Prostate gland (tissue), 2 donors: Measurements from ENCODE around the gene DSTN.

Experiments
- POLR2A ChIP-seq: fragments of 450-650 bp; IDR thresholded peaks from one replicate; pipeline ENCODE4 v1.6.1; 2016; ENCODE audit warnings: antibody characterized with exemption, mild to moderate bottlenecking
- TF ChIP-seq, protein P1 (sequence below), 4 experiments: fragments of 200-600 bp in 2 of 4; fragments of 450-650 bp in 2 of 4; sonication (generic) in 2 of 4; IDR thresholded peaks; 1 replicate in 3 of 4; 2 replicates in 1 of 4; pipeline ENCODE4 v1.5.1; 2016 to 2019; ENCODE audit warnings: antibody characterized with exemption in 4 of 4, mild to moderate bottlenecking in 2 of 4, moderate library complexity in 2 of 4

DNA sequence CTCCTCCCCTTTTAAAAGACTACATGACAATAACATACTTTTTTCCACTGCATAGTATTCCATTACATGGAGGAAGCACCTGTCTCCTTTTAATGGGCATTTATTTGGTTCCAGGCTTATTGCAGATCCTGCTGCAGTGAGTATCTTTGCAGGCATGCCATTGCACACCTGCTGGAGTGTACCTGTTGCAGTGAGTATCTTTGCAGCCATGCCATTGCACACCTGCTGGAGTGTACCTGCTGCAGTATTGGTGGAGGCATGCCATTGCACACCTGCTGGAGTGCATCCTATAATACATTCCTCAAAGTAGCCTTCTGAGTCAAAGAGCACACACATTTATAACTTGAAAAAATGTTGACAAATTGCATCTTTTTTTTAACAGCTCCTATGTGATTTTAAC is 40.3 kb upstream of the DSTN start:
- no peak for TF ChIP-seq POLR2A
- TF ChIP-seq, protein P1, sequence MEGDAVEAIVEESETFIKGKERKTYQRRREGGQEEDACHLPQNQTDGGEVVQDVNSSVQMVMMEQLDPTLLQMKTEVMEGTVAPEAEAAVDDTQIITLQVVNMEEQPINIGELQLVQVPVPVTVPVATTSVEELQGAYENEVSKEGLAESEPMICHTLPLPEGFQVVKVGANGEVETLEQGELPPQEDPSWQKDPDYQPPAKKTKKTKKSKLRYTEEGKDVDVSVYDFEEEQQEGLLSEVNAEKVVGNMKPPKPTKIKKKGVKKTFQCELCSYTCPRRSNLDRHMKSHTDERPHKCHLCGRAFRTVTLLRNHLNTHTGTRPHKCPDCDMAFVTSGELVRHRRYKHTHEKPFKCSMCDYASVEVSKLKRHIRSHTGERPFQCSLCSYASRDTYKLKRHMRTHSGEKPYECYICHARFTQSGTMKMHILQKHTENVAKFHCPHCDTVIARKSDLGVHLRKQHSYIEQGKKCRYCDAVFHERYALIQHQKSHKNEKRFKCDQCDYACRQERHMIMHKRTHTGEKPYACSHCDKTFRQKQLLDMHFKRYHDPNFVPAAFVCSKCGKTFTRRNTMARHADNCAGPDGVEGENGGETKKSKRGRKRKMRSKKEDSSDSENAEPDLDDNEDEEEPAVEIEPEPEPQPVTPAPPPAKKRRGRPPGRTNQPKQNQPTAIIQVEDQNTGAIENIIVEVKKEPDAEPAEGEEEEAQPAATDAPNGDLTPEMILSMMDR (IDR thresholded peaks at IDR 0.05) = no peak
